Measurements from ENCODE around the gene RTN4RL1.

Gene RTN4RL1

DNA sequence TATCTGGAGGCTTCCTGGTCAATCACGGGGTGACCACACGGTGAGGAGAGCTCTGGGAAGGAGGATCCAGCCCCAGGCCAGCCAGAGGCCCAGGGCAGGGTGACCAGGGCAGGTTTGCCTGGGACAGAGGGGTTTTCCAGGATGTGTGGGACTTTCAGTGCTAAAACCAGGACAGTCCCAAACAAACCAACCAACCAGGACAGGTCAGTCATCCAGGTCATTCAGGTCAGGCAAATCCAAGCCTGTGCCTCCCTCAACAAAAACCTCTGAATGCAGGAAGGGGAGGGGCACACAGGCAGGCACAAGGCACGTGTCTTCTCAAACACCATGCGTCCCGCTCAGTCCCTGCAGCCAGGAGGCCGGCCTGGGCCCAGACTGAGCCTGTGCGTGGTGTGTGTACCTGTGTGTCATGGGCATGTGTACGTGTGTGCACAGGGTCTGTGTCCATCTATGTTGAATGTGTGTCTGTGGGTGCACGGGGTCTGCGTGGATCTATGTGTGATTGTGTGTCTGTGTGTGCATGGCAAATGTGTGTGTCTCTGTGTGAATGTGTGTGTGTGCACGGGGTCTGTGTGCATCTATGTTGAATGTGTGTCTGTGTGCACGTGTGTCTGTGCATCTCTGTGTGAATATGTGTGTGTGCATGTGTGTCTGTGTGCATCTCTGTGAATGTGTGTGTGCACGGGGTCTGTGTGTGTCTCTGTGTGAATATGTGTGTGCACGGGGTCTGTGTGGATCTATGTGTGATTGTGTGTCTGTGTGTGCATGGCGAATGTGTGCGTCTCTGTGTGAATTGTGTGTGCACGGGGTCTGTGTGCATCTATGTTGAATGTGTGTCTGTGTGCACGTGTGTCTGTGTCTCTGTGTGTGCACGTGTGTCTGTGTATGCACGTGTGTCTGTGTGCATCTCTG is 78.9 kb downstream of the RTN4RL1 start:
- no peak for FAIRE-seq

DNA sequence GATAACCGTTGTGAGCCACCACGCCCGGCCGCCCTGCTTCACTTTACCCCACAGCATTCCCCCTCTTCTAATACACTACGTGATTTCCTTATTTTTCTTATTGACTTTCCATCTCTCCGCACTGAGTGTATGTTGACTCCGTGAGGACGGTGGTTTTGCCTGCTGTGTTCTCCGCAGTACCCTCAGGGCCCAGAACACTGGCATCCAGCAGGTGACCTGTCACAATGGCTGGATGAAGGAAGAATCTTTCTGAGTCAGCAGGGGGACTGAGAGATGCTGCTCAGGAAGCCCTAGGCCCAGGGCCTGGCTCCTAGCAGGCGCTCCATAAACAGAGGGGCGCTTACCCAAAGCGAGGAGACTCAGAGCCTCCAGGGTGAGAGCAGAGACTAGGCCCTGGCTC is 79.5 kb downstream of the RTN4RL1 start:
- no peak for FAIRE-seq

DNA sequence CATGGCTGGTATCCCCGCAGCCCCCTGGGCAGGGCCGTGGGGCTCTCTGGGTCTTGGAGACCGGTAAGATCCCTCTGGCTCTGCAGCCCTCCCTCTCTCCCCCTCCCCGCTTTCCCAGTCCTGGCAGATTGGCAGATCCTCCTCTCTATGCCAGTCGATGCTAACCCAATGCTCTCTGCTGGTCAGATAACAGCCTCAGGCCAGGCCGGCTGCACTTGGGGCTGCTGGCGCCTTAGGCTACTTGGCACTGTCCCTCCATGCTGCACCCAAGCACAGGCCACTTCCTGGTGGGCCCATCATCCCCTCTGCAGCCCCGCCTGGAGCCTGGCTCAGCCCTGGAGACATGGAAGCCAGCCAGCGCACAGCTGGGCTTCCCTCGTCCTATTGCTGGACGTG is 81.7 kb downstream of the RTN4RL1 start:
- FAIRE-seq = no peak

DNA sequence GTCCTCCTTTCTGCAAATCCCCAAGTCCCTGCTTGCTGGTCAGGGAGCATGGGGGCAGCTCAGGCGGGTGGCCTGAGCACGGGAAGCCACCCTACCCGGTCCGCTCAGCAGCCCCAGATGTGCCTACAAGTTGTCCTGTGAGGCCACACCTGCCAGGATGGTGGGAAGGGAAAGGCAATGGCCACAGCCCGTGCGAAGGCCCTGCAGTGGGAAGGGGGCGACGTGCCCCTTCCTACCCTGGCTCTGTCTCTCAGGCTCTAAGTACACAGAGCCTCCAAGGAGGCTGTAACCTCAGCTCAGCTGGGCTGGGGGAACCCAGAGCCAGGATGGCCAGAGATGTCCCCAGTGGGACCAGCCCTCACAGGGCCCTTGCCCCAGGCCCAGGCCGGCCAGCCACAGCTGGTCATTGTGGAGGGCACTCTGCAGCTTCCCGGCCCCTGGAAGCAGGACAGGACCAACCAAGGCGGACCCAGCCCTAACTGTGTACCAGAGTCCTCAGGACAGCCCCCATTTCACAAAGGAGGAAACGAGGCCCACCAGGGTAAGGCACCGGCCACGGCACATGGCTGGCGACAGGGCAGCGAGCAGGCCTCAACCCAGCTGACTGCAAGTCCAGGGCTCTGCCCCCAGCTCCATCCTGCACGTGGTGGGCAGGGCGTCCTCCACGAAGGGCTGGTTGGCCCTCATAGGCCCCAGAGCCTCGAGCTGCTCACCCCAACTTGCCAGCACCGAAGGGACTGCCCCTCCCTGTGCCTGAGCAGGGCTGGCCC is 82.3 kb downstream of the RTN4RL1 start:
- no peak for FAIRE-seq

DNA sequence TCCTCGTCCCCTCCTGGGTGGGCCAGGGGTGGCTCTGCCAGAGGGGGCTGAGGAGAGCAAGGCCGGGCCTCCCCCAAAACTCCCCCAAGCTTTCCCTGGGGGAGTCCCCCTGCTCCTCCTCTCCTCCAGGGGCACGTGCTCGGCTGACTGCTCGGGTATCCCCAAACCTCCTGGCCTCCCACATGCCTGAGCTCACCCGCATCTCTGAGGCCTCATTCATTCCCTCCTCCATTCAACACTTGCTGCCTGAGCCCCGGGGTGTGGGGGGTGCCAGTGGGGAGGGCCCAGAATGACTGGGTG is 83.1 kb downstream of the RTN4RL1 start:
- no peak for FAIRE-seq

- FAIRE-seq = no peak
Observed at GRCh38 chr17:1941272-1942065, 83.7 kb downstream of the RTN4RL1 start.

DNA sequence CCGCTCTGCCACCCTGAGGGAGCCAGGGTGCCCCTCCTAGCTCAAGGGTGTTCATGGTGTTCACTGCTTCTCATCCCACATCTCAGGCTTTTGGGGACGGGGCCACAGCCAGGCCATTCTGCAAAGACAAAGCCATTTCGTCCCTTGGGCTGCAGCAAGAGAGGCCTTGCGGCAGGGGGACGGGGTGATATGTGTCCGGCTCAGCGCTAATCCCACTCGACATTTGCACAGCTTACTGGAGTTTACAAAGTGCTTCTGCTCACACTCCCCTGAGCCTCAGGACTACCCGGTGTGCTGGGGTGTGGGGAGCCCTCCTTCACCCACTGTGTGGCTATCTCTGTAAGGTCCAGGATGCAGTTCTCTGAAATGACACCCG is 84.3 kb downstream of the RTN4RL1 start:
- FAIRE-seq = no peak

GRCh38 chr17:1939981-1940809 is 84.9 kb downstream of the RTN4RL1 start:
- no peak for FAIRE-seq

GRCh38 chr17:1937461-1937860 is 87.7 kb downstream of the RTN4RL1 start:
- no peak for FAIRE-seq

DNA sequence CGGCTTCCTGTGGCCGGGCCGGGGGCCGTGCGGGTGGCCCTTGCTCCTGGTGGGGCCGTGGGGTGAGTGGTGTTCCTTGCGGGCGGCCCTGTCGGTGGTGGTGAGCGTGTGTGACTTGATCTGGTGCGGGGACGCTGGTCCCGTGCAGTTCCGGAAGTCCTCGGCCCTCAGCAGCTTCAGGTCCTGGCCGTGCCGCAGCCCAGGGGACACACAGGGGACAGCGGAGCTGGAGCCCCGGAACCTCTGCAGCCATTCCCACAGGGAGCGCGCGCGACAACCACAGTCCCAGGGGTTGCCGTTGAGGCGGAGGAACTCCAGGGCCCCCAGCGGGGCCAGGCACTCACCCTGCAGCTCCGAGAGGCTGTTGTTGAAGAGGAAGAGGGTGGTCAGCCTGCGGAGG is 88.4 kb downstream of the RTN4RL1 start:
- no peak for FAIRE-seq

GRCh38 chr17:1934901-1935300 is 90.2 kb downstream of the RTN4RL1 start:
- FAIRE-seq = no peak

- no peak for FAIRE-seq
Observed at GRCh38 chr17:1933875-1934715, 91.0 kb downstream of the RTN4RL1 start.

GRCh38 chr17:1931844-1932579 is 93.1 kb downstream of the RTN4RL1 start:
- no peak for FAIRE-seq

DNA sequence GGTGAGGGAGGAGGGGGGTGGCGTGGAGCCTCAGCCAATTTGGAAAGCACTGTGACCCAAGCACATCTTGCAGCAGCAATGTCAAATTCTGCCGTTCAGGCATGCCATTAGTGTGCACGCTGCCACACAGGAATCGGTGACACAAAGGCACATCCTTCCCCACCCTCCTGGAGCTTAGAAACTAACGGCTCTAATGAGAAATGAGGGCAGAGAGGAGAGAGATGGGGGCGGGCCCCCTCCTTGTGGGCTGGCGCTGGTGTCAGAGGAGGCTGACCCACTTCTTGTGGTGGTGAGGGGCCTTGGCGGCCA is 94.8 kb downstream of the RTN4RL1 start:
- no peak for FAIRE-seq

DNA sequence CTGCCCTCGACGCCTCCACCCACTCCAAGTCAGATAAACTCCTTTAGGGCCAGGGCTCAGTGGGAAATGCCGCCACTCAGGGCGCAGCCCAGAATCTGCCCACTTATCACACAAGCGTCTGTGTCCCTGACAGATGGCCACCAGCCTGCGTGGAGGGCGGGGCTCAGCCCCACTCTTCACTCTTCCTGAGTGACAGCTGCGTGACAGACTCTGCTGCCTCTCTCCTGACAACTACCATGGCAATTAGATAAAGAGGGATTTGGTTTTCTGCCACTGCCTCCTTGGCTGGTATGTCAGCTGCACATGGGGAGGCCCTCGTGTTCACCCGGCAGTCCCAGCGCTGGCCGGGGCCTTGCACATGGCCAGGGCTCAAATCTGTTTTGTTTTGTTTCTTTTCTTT is 96.2 kb downstream of the RTN4RL1 start:
- FAIRE-seq = no peak

DNA sequence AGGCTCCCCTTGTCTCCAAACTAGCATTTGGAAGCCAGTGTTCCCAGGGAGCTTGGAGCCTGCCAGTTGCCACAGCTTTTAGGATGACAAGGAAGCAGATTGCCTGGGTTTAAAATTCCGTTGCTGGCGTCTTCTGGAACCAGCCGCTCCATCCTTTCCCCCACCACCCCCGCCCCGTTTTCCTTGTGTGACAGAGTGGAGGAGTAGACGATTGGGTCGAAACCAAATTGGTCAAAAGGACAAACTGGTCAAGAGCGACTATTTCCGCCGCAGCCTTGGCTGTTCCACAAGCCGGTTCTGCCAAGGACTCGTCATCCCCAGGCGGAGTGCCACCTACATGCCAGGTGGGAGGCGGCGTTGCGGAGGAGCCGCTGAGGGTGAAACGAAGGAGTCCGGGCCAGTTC is 104.2 kb downstream of the RTN4RL1 start:
- FAIRE-seq = no peak

DNA sequence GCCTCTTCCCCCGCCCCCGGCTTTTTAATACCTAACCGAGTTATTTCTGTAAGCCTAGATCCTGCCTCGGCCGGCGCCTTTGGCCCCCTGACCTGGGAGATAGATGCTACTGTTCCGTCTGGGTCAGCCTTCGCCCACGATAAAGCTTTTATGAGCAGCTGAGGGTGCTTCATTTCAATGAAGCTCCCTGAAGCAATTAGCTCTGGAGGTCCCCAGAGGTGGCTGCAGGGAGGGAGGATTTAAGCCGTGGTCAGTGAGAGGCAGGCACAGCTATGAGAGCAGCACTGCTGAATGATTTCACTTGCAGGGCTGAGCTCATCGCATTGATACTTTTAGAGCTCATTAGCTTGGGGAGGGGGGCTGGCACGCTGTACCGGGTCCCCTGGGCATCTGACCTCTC is 105.9 kb downstream of the RTN4RL1 start:
- FAIRE-seq = no peak

GRCh38 chr17:1918346-1919162 is 106.6 kb downstream of the RTN4RL1 start:
- FAIRE-seq = no peak

- no peak for FAIRE-seq
Observed at GRCh38 chr17:1916963-1917715, 108.0 kb downstream of the RTN4RL1 start.
